ENCODE measurements around the gene RFLNA. TPM values are rescaled to one million over a fixed set of nuclear protein-coding genes. Genes with fewer than 3 reads are reported as not detected.
"Not testable (repeated sequence)": the region's sequence is repeated elsewhere in the genome, so short reads cannot be mapped to it uniquely, and the experiment has no call there.

RFLNA gene
- total RNA-seq, 1 experiment from 2014 or later, result 5.4 TPM

DNA sequence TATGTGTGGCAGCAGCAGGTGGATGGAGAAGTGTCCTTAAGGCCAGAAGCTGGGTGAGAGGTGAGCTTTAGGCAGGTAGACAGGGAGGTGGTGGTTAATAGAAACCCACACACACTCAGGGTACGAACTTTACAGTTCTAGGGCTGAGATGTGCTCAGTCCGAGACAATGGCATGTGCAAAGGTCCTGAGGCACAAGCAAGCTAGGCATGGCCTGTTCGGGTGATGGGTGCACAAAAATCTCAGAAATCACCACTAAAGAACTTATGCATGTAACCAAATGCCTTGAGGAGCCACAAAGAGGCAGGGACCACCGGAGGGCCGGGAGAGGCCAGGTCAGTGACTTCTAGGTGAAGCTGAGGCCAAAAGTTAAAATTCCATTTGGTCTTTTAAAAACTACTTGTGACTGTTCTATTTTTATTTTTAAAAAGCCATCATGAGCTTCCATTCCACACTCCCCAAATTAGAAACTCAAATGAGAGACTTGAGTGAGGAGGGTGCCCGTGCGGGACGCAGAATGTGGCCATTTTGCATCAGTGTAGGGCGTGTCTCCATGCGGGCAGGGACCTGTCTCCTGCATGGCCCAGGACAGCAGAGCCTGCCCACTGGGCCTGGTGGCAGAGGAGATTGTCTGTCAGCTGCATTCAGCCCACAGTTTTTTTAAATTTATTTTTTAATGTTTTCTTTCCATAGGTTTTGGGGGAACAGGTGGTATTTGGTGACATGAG, 4.0 kb downstream of the RFLNA start:
- no peaks in the 10 kb centered on the region; the same call in 1 of the 2 replicates for H3K4me1 ChIP-seq (ENCODE audit: control insufficient read depth, insufficient read depth, low read length)
- no peak overlapping the region for H3K4me3 ChIP-seq (ENCODE audit: low read depth in 2 of 2, low read length in 2 of 2)
- no peaks in the 10 kb centered on the region for H3K36me3 ChIP-seq (ENCODE audit: control insufficient read depth, insufficient read depth, low read length)
- in situ Hi-C loops (cut with HindIII; ENCODE audit: low pct_unique_long_range_greater_than_20kb, low sequenced_read_pairs), result no loop called here
- ATAC-seq, result no peak
- TF ChIP-seq, protein P1, sequence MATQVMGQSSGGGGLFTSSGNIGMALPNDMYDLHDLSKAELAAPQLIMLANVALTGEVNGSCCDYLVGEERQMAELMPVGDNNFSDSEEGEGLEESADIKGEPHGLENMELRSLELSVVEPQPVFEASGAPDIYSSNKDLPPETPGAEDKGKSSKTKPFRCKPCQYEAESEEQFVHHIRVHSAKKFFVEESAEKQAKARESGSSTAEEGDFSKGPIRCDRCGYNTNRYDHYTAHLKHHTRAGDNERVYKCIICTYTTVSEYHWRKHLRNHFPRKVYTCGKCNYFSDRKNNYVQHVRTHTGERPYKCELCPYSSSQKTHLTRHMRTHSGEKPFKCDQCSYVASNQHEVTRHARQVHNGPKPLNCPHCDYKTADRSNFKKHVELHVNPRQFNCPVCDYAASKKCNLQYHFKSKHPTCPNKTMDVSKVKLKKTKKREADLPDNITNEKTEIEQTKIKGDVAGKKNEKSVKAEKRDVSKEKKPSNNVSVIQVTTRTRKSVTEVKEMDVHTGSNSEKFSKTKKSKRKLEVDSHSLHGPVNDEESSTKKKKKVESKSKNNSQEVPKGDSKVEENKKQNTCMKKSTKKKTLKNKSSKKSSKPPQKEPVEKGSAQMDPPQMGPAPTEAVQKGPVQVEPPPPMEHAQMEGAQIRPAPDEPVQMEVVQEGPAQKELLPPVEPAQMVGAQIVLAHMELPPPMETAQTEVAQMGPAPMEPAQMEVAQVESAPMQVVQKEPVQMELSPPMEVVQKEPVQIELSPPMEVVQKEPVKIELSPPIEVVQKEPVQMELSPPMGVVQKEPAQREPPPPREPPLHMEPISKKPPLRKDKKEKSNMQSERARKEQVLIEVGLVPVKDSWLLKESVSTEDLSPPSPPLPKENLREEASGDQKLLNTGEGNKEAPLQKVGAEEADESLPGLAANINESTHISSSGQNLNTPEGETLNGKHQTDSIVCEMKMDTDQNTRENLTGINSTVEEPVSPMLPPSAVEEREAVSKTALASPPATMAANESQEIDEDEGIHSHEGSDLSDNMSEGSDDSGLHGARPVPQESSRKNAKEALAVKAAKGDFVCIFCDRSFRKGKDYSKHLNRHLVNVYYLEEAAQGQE (IDR thresholded peaks at IDR 0.05; ENCODE audit: insufficient read depth in 1 of 2, low read depth in 2 of 2, low read length in 1 of 2), result no peak
- TF ChIP-seq, protein P2, sequence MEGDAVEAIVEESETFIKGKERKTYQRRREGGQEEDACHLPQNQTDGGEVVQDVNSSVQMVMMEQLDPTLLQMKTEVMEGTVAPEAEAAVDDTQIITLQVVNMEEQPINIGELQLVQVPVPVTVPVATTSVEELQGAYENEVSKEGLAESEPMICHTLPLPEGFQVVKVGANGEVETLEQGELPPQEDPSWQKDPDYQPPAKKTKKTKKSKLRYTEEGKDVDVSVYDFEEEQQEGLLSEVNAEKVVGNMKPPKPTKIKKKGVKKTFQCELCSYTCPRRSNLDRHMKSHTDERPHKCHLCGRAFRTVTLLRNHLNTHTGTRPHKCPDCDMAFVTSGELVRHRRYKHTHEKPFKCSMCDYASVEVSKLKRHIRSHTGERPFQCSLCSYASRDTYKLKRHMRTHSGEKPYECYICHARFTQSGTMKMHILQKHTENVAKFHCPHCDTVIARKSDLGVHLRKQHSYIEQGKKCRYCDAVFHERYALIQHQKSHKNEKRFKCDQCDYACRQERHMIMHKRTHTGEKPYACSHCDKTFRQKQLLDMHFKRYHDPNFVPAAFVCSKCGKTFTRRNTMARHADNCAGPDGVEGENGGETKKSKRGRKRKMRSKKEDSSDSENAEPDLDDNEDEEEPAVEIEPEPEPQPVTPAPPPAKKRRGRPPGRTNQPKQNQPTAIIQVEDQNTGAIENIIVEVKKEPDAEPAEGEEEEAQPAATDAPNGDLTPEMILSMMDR (IDR thresholded peaks at IDR 0.05), result no peak
- no TSS peak for BruUV-seq (replicated peaks)
- ChIA-PET CTCF (no interaction called here), POLR2A (interaction anchor here (0.6 kb wide), 2 partner anchors 12 to 36 kb away, joined by 3 to 4 read pairs; no protein-coding TSS in a partner anchor)
- no peak for DNase-seq (ENCODE audit: low read depth, low spot score)
- H3K9me3 ChIP-seq (ENCODE audit: control insufficient read depth, insufficient read depth, low read depth, low read length), result no peaks in the 10 kb centered on the region
- H3K27me3 ChIP-seq (ENCODE audit: control insufficient read depth, insufficient read depth, low read length), result peaks cover 5% of the 10 kb centered on the region; the same call in 1 of the 2 replicates
- intact Hi-C loops (cut with micrococcal nuclease; ENCODE audit: unreplicated experiment), result no loop called here
- no peak overlapping the region for H3K27ac ChIP-seq (ENCODE audit: low read length)

DNA sequence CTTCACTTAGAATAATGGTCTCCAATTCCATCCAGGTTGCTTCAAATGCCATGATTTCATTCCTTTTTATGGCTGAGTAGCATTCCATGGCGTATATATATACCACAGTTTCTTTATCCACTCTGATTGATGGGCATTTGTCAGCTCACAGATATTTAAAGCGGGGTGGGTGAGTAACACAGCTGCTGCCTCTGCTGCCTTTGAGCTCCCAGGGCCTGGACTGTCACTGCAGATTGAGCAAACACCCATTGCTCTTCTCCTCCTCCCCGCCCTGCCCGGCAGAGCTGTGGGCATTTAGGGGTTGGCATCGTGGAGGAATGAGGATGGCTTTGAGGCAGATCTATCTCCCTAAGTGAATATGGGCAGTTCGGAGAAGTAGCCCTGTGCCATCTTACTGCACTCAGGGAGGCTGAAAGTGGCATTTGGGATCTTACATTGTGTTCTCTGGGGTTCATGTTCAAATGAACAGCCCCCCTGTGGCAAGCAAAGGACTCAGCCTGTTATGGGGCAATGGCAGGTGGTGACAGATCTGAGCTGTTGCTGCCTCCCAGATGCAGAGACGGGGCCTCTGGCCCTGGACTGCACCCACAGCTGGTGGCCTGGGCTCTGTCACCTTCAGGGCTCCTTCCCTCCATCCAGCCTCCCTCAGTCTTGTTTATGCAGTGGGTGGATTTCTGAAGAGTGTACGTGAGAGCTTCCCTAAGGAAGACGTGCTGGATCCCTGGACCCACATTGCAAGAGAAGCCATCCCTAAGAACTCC, 4.9 kb downstream of the RFLNA start:
- Histone ChIP-seq H3K4me3 (ENCODE audit: low read depth in 2 of 2, low read length in 2 of 2) (no peak overlapping the region), H3K27ac (ENCODE audit: low read length) (no peak overlapping the region), H3K4me1 (ENCODE audit: control insufficient read depth, insufficient read depth, low read length) (no peaks in the 10 kb centered on the region), H3K9me3 (ENCODE audit: control insufficient read depth, insufficient read depth, low read depth, low read length) (no peaks in the 10 kb centered on the region), H3K27me3 (ENCODE audit: control insufficient read depth, insufficient read depth, low read length) (peaks cover 5% of the 10 kb centered on the region; the same call in 1 of the 2 replicates), H3K36me3 (ENCODE audit: control insufficient read depth, insufficient read depth, low read length) (no peaks in the 10 kb centered on the region)
- BruUV-seq (replicated peaks), result no TSS peak
- in situ Hi-C loops (cut with HindIII; ENCODE audit: low pct_unique_long_range_greater_than_20kb, low sequenced_read_pairs), result no loop called here
- ChIA-PET POLR2A (interaction anchor here (0.6 kb wide), 1 partner anchor 37 kb away, joined by 3 read pairs; no protein-coding TSS in a partner anchor), CTCF (no interaction called here)
- TF ChIP-seq SIN3A (IDR thresholded peaks at IDR 0.05; ENCODE audit: borderline replicate concordance, insufficient read depth, low read depth, low read length) (no peak), POLR2AphosphoS5 (IDR thresholded peaks at IDR 0.05; ENCODE audit: low read depth, low read length) (no peak), TCF7L2 (IDR thresholded peaks at IDR 0.05; ENCODE audit: low read depth, low read length) (no peak)
- TF ChIP-seq, protein P1 (IDR thresholded peaks at IDR 0.05; ENCODE audit: insufficient read depth in 1 of 2, low read depth in 2 of 2, low read length in 1 of 2), result no peak
- TF ChIP-seq, protein P2 (IDR thresholded peaks at IDR 0.05), result no peak
- ATAC-seq (no peak), DNase-seq (ENCODE audit: low read depth, low spot score) (no peak)
- intact Hi-C loops (cut with micrococcal nuclease; ENCODE audit: unreplicated experiment), result no loop called here

DNA sequence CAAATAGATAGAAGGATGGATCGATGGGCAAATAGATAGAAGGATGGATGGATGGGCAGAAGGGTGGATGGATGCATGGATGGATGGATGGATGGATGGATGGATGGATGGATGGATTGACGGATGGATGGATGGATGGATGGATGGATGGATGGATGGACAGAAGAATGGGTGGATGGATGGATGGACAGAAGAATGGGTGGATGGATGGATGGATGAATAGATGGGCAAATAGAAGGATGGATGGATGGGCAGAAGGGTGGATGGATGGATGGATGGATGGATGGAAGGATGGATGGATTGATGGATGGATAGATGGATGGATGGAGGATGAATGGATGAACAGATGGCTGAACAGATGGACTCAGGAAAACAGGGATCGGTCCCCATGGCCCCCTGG, 5.8 kb downstream of the RFLNA start:
- H3K27ac ChIP-seq (ENCODE audit: low read length); intact Hi-C loops (cut with micrococcal nuclease; ENCODE audit: unreplicated experiment); DNase-seq (ENCODE audit: low read depth, low spot score); H3K27me3 ChIP-seq (ENCODE audit: control insufficient read depth, insufficient read depth, low read length); in situ Hi-C loops (cut with HindIII; ENCODE audit: low pct_unique_long_range_greater_than_20kb, low sequenced_read_pairs); H3K36me3 ChIP-seq (ENCODE audit: control insufficient read depth, insufficient read depth, low read length); BruUV-seq (replicated peaks); H3K9me3 ChIP-seq (ENCODE audit: control insufficient read depth, insufficient read depth, low read depth, low read length); POLR2A ChIA-PET; H3K4me1 ChIP-seq (ENCODE audit: control insufficient read depth, insufficient read depth, low read length); CTCF ChIA-PET; ATAC-seq; H3K4me3 ChIP-seq (ENCODE audit: low read depth in 2 of 2, low read length in 2 of 2): not testable (repeated sequence)
